Stimulated activated CD4-positive, alpha-beta T cell treated with anti-CD3 and anti-CD28 coated beads, Interleukin-15, amount 100 ng/mL, for 24 hours (primary cell): ENCODE measurements around the gene RXFP2.
A peak's percentile ranks its signal among the peaks of the same experiment; 100 is the strongest.

ENCODE experiments used
- DNase-seq: peaks from one replicate; pipeline ENCODE4 v3.0.0-alpha.2; 2020

The RXFP2 gene

GRCh38 chr13:31827707-31828106, 88.4 kb downstream of the RXFP2 start:
- no peak for DNase-seq

GRCh38 chr13:31835932-31836331, 96.6 kb downstream of the RXFP2 start:
- DNase-seq = no peak

GRCh38 chr13:31843044-31843443, 103.7 kb downstream of the RXFP2 start:
- no peak for DNase-seq

- DNase-seq = peak; percentile 82
These were observed 107.0 kb downstream of the RXFP2 start for GRCh38 chr13:31846182-31846938.

GRCh38 chr13:31846961-31847752, 107.8 kb downstream of the RXFP2 start:
- no peak for DNase-seq

GRCh38 chr13:31848621-31849020, 109.3 kb downstream of the RXFP2 start:
- DNase-seq = no peak

GRCh38 chr13:31849206-31849605, 109.9 kb downstream of the RXFP2 start:
- DNase-seq = no peak

GRCh38 chr13:31850041-31850555, 110.8 kb downstream of the RXFP2 start:
- DNase-seq = no peak

- no peak for DNase-seq
These were observed 111.9 kb downstream of the RXFP2 start for GRCh38 chr13:31851216-31851615.
